HCEC 1CT (cell line): ENCODE results near the gene MYL6B.
A peak's percentile ranks its signal among the peaks of the same experiment; 100 is the strongest.

Experiments used
- DNase-seq: peaks from one replicate; pipeline ENCODE4 v3.0.0-alpha.2; 2017

MYL6B gene

DNA sequence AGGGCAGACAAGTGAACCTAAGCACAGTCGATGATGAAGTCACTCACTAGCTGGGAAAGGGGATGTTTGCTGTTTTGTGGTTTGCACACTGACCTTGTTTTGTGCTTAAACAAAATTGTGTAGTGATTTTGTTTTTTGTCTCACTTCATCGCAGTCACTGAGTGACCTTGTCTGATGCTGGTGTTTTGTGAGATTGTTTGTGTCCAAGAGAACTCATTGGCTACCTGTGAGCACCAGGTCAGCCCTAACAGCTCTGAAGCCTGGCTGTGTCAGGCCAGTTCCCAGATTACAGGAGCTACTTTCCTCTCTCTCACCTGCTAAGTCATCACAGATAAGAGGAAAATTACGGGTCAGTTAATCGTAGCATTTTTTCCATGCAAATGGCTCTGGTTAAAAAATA is 28.3 kb upstream of the MYL6B start:
- DNase-seq: no peak

DNA sequence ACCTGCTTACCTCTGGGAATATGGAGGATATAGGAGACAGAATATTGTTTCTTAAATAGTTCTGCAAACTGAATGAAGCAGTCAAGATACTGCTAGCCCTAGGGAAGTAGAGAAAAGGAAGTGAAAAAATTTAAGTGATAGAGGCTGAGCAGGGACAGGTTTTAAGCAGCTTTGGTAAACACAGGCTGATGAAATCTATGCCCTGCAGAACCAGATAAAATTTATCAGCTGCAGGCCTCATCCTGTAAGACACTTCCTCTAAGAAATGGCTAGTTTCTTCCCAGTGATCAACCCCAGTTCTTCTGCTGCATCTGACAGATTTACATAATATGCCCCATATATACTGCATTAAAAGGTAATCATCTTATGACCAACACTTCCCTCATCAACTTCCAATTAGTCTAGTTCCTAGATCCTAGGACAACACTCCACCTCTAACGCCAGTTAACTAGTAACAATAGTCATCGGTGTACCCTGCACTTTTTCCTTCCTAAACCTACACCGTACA is 25.6 kb upstream of the MYL6B start:
- no peak for DNase-seq

DNA sequence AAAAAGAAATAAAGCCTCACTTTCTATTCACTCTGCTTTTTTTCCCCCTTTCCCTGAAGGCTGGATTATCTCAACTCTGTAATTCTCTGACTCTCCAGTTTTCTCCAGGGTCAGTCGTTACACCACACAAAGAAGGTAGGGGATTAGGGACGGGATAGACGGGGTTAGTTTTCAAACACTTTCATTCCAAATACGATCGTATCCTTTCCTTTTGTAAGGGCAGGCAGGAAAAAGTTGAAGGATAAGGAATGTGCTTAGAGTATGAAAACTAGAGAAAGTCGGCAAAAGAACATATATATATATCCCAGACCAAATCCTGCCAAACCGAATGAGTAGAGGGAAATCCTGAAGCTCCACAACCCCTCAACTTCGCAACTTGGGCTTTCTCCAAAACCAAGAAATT is 24.9 kb upstream of the MYL6B start:
- DNase-seq: no peak

DNA sequence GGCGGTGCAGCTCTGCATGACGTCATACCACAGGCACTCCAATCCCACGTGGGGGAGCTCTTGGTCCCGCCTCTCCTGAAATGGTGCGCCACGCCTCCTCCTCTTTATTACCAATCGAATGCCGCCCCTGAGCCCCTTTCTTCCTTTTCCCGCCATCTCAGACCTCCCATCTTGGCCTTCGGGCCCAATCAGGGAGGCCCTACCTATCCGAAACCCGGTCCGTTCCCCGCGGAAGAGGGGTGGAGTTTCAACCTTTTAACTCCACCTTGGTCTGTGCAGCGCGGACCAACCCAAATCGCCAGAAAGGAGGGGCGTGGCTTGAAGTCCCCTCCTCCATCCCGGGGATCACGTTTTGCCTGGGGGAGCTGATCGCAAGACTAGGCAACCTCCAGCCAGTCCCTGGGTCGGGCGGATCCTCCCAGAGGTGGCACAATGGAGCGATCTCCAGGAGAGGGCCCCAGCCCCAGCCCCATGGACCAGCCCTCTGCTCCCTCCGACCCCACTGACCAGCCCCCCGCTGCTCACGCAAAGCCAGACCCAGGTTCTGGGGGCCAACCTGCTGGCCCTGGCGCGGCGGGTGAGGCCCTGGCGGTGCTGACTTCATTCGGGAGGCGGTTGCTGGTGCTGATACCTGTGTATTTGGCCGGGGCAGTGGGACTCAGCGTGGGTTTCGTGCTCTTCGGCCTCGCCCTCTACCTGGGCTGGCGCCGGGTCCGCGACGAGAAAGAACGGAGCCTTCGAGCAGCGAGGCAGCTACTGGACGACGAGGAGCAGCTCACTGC is 24.3 kb upstream of the MYL6B start, which contains the start of gene ESYT1:
Gene ESYT1 (plus strand): TSS at position 380 of the 782 bp plus-strand sequence. CDS start 53 bp downstream, at position 433.
- peak; percentile 99 for DNase-seq

DNA sequence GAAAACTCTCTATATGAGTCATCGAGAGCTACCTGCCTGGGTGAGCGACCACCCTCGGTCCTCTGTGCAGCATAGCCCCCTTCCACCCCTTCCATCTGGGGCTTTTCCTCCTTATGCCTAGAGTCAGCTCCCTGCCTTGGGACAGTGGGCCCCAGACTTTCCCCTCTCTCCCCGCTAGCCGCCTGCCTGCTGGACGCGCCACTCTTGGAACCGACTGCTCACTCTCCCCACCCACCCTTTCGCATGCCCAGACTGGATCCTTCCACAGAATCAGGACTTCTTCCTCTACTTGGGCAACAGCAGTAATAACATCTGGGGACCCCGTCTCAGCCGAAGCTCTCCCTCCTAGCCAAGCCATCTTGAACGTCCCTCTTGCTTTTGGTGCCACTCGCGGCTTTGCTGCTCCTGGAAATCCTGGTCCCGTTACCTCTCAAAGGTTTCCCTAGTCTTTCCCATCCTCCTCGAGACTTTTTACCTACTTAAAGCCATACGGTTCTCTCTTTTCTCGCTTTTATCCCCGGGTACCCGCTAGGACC is 23.6 kb upstream of the MYL6B start:
- peak; percentile 22 for DNase-seq

DNA sequence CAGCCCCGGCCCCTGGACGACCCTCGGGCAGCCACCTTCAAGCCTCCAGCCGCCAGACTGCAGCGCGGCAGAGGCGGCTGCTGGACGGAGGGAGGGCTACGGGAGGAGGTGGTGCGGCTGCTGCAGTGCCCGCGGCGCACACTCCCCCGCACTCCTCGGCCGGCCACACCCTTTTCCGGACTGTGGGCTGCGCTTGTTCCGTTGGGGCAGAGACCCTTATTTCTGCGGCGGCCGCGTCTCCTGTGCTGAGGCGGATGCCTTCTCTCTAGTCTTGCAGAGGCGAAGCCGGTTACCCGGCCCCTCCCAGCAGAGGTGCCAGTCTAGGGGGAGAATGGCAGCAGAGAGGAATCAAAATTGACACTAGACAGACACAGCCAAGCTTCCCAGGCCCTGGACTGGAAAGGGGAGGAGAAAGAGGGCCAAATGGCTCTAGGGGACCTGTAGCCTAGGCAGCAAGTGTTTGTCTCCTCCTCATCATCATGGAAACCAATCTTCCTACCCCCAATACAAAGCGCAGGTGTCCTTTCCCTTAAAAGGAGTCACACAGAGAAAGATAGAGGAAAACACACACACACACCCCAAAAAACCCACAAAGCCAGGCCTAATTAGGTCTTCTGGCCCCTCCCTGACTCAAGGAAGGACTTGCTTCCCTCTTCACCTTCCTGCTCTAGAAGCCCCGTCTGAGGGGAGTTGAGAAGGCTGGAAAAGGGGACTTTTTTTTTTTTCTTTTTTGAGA is 23.0 kb upstream of the MYL6B start:
- peak; percentile 26 for DNase-seq

DNA sequence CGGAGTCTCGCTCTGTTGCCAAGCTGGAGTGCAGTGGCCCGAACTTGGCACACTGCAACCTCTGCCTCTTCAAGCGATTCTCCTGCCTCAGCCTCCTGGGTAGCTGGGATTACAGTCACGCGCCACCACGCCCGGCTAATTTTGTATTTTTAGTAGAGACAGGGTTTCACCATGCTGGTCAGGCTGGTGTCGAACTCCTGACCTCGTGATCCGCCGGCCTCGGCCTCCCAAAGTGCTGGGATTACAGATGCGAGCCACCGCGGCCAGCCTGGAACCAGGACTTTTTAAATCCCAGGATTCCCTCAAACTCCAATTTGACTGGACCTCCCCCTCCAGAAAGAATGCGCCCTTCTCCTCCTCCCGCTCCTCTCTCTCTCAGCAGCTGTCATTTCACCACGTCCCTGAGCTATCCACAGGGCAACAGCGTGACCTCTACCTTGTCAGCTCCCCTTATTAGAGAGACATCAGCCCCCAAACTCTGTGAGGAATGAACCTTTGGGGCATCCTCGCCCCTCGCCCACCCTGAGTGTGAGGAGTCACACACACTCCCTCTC is 22.4 kb upstream of the MYL6B start:
- no peak for DNase-seq

DNA sequence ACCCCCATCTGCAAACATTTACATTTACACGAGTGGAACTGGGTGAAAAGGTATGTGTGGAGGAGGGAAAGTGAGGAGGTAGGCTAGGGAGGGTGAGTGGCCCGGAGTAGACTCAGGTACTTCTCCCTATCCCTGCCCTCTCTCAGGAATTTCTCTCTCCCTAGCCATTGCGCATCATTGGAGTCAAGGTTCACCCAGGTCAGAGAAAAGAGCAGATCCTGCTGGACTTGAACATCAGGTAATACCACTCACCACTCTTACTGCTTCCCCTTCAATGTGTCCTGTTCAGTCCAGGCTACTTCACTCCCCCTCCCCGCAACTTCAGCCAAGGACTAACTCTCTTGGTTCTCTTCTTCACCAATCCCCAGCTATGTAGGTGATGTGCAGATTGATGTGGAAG is 21.5 kb upstream of the MYL6B start:
- DNase-seq: no peak

DNA sequence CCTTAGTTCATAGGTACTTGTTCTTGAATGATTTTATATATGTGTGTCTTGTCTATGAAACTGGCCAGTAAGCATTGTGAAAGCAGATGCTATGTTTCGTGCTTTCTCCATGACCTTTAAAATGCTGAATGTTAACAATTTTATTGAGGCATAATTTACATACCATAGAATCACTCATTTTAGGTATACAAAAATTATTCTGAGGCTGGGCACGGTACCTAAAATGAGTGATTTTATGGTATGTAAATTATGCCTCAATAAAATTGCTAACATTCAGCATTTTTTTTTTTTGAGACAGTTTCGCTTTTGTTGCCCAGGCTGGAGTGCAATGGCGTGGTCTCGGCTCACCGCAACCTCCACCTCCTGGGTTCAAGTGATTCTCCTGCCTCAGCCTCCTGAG is 17.5 kb upstream of the MYL6B start:
- no peak for DNase-seq

DNA sequence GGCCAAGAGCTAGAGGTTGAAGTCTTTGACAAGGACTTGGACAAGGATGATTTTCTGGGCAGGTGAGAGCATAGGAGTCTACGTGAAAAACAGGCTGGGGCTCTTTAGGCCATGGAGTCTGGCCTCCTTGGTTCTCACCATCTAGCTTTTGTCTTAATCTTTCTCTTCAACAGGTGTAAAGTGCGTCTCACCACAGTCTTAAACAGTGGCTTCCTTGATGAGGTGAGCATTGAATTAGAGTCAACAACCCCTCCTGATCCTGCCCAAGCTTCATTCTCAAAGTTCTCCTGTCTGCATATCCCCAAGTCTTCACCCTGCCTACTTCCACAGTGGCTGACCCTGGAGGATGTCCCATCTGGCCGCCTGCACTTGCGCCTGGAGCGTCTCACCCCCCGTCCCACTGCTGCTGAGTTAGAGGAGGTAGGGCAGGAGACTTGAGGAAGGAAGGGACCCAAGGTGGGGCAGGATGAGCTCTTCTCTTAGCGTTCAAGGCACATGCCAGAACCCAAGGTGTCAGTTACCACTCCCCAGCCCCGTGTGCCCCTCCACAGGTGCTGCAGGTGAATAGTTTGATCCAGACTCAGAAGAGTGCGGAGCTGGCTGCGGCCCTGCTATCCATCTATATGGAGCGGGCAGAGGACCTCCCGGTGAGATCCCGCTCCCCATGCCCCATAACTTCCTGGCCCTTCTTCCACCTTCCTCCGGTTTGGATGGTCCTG is 14.4 kb upstream of the MYL6B start:
- DNase-seq: no peak

DNA sequence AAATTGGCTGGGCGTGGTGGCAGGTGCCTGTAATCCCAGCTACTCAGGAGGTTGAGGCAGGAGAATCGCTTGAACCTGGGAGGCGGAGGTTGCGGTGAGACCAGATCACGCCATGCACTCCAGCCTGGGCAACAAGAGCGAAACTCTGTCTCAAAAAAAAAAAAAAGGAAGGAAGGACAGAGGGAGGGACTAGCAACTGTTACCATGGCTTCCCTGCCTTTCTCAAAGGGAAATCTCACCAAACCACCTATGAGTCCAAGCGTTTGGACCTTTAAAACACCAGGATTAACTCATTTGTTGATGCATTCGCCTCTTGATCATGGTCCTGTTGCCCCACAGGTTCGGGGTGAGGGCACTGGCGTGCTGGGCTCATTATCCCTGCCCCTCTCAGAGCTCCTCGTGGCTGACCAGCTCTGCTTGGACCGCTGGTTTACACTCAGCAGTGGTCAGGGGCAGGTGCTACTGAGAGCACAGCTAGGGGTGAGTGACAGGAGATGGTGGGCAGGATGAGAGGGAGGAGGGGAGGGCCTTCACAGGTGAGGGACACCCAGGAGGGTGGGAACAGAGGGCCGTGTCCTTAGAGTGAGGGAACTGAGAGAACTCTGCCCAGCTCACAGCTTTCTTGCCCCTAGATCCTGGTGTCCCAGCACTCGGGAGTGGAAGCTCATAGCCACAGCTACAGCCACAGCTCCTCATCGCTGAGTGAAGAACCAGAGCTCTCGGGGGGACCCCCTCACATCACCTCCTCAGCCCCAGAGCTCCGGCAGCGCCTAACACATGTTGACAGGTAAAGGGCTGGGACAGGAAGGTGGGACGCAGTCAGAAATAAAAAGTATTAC is 10.2 kb upstream of the MYL6B start:
- no peak for DNase-seq

DNA sequence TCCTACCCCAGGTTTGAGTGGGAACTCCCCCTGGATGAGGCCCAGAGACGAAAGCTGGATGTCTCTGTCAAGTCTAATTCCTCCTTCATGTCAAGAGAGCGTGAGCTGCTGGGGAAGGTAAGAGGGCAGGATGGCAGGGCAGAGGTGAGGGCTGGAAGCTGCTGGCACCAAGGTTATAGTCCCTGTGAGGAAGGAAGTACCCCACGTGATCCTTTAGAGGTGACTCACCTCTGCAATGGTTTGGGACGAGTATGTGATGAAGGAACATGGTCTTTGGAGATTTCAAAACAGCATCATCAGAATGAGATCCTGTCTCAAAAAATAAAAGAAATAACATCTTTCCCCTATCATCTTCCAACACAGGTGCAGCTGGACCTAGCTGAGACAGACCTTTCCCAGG is 9.2 kb upstream of the MYL6B start:
- no peak for DNase-seq

DNA sequence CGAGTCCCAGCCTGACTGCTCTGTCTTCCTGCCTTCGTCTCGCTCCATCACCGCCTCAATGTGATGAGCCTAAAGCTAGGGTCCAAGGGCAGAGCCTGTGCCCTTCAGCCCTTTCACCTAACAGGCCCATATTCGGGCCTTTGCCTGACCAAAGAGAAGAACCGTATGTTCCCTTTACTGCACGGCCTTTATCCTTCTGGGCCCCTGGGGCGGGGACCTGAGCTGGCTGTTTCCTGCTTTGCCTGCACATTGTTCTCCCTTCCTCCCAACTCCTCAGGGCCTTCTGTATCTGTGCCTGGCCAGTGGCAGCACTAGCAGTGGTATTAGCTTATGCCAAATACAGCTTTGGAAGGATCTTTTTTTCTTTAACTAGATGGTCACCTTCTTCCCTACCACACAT is 8.5 kb upstream of the MYL6B start:
- DNase-seq: no peak

DNA sequence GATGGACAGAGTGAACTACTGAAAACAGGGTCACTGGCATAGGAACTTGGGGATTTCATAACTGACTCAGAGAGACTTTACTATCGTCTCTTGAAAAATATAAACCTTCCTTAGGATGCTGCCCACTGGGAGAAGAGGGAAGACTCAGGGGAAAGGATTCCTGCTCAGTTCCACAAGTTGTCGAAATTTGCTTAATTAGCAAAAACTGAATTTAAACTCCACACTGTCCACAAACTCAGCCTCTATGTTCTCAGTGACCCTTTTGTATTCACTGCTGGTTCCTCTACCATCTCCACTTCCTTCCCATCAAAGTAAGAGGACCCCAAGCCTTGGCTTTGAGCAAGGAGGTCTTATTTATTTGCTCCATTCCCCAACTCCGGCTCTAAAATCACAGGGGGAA is 7.2 kb upstream of the MYL6B start:
- no peak for DNase-seq

DNA sequence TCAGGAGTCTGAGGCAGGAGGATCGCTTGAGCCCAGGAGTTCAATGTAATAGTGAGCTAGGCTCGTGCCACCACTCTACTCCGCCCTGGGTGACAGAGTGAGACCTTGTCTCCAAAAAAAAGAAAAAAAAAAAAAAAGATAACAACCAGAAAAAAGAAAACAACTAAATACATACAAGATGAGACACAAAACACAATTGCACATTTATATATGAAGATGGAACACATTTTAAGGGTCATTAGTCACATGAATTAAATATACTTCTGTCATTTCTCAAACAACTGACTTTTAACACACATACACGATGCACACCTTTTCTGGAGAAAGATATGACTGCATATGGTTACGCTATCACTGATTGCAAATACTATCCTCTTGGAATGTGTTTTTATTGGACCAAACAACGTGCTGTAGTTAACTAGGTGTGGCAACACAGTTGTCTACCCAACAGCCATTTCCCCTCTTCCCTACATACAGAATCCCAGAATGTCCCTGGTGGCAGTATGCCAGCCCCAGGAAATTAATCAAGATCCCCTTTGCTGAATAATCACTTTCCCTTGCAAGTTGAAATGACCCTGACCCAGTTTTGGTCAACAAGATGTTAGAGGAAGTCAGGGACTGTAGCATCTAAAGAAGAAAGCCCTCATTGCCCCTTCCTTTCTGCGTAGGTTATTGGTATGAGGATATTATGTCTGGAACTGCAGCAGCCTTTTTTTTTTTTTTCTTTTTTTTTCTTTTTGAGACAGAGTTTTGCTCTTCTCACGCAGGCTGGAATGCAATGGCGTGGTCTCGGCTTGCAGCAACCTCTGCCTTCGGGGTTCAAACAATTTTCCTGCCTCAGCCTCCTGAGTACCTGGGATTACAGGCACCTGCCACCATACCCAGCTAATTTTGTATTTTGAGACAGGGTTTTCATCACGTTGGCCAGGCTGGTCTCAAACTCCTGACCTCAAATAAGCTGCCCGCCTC is 5.6 kb upstream of the MYL6B start:
- DNase-seq: no peak

DNA sequence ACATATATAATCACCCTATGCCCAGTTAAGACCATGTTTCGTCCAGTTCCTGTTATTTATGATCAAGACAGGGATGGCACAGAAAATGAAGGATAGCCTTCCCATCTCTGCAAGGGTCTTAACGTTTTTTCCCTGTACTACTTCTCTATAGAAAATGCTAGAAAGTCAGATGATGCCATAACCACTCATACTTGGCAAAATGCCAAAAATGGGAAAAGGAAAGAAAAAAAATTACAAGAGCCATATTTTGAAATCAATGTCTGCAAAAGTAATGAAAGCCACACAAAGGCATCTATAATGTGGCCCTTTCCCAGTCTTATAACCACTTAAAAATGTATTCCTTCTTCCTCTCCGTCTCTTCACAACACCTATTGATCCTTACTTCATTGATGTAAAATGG is 1.8 kb upstream of the MYL6B start:
- no peak for DNase-seq

DNA sequence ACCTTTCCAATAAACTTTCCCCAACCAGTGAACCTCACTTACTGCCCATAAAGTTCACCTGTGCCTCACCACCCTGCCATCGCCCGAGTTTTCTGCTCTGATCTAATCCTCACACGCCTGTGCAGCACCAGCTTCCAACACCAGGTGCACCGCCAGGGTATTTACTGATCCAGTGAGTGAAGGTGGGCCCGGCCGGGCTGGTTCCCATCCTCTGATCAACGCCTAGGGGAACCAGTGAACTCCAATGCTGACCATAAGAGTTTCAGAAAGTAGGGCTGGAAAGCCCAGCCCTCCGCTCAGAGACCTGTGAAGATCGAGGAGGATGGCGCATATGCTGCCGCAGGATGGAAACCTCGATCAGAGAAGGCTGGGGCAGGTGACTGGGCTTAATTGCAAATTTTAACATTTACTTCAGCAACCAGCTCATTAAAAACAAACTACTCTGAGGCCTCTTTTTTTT is 685 bp upstream of the MYL6B start:
- DNase-seq: no peak

DNA sequence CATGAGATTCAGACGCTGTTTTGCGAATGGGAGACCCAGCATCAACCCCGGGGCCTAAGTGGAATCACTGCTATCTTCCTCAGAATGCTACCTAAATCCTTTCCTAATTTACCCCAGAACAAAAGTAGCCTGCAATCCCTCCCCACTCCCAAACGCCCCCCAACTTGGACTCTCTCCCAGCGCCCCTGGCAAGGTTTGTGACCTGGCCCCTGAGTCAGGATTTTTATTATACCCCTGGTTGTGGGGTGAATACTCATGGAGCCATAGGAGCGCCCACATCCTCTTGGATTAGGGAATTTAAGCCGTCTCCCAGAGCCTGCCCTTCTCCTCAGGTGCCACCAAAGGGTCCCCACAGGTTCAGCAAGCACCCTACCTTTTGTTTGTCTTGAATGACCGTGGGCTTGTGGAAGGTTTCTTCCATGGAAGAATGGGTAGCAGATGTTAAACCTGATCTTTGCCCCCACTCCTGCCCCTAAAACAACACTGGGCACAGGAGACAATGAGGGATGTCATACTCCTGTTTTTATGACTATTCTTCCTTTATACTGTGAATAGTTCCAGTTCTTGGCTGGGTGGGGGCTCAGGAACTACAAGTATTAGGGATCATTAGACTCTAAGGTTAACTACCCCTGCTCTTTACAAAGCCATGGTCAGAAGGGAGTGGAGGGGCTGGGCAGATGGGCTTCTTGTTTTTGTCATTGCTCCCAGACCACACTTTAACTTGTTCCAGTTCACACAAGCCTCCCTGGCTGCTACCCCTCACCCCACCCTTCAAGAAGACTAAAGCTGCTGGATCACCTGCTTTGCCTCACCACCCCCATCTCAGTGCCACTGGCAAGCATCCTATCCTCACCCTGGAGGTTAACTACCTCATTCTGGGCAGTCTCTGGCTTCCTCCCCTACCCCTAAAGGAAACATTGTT is 630 bp downstream of the MYL6B start:
- no peak for DNase-seq

DNA sequence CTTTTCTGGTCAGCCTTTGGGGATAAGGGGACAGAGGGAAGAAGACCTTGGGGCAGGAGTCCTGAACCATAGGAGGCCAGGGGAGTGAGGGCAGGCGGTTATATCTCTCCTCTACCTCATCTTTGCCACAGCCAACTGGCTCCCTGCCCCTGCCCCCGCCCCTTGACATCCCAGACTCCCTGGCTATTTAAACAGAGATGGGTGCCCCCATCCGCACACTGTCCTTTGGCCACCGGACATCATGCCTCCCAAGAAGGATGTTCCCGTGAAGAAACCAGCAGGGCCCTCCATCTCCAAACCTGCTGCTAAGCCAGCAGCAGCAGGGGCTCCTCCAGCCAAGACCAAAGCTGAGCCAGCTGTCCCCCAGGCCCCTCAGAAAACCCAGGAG is 1.3 kb downstream of the MYL6B start:
- no peak for DNase-seq
